GM12874 (cell line): Measurements from ENCODE around the gene FSIP1.

ENCODE experiments used
- TF ChIP-seq, protein P1 (sequence below): IDR thresholded peaks from 2 replicates; pipeline ENCODE4 v1.5.1; 2011; ENCODE audit warnings: low read depth, mild to moderate bottlenecking, control low read depth, low read length, moderate library complexity; ENCODE audit not compliant: insufficient read depth

Gene FSIP1

DNA sequence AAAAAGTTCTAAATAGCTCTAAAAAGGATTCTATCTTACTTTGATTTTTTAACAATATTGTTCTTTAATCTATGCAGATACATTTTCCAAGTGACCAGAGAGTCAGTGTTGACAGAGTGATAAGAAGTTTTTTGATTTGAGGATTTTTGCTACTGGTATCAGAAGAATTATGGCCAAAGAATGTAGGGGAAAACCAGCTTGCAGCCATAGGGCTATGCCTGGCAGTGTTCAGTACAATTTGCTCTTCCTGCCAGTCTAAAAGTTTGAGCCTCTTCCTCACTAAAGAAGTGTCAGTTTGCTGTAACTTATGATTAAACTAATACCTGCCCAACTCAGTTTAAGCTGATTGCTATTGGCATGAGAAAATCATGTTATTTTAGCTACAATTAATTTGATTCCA, 35.3 kb upstream of the FSIP1 start:
- TF ChIP-seq, protein P1, sequence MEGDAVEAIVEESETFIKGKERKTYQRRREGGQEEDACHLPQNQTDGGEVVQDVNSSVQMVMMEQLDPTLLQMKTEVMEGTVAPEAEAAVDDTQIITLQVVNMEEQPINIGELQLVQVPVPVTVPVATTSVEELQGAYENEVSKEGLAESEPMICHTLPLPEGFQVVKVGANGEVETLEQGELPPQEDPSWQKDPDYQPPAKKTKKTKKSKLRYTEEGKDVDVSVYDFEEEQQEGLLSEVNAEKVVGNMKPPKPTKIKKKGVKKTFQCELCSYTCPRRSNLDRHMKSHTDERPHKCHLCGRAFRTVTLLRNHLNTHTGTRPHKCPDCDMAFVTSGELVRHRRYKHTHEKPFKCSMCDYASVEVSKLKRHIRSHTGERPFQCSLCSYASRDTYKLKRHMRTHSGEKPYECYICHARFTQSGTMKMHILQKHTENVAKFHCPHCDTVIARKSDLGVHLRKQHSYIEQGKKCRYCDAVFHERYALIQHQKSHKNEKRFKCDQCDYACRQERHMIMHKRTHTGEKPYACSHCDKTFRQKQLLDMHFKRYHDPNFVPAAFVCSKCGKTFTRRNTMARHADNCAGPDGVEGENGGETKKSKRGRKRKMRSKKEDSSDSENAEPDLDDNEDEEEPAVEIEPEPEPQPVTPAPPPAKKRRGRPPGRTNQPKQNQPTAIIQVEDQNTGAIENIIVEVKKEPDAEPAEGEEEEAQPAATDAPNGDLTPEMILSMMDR = no peak

DNA sequence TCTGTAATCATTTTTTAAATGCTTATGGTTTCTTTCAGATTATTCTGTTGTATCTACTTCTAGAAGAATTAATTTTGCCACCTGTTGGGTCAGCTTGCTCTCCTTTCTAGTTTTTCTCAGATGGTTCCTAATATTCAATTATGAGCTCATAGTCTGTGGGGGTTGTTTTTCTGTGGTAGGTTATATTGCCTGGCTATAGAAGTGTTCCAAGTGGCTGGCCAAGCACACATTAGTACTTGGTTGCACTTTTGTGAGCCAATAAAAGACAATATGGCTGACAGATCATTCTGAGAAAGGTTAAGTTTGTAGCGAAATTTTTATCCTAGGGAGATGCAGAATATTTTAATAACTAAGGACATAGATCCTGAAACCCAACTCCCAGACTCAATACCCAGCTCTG, 31.8 kb upstream of the FSIP1 start:
- TF ChIP-seq, protein P1 = no peak

DNA sequence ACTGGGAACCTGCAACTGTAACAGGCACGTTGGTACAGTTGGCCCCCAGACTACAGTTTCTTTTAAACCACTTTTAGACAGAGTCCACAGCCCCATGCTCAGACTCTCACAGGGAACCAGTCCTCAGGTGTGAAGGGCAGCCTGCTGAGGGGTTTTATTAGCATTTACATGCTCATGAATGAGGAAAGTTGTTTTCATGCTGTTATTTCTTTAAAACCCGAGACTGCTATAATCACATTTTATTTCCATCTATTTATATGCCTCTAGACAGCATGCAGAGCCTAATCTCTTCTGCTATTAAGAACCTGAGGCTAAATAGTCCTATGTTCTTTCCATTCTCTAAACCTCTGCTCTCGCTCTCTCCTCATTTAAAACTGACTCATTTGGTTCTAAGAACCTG, 26.3 kb upstream of the FSIP1 start:
- TF ChIP-seq, protein P1 = no peak

DNA sequence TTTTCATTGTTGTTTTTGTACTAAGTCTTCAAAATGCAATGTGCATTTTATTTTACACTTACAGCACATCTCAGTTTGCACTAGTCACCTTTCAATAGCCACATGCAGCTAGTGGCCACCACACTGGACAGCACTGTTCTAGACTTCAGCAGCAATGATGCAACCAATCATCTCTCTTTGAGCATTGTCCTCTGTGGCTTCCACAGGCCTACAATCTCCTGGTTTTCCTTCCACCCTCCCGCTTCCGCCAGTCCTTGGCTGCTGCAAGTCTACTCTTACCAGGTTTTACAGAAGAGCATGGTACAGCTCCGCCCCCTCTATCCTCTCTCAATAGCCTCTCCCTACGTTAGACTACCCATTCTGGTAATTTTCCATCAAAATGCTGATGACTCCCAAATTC, 25.1 kb upstream of the FSIP1 start:
- TF ChIP-seq, protein P1 = no peak

DNA sequence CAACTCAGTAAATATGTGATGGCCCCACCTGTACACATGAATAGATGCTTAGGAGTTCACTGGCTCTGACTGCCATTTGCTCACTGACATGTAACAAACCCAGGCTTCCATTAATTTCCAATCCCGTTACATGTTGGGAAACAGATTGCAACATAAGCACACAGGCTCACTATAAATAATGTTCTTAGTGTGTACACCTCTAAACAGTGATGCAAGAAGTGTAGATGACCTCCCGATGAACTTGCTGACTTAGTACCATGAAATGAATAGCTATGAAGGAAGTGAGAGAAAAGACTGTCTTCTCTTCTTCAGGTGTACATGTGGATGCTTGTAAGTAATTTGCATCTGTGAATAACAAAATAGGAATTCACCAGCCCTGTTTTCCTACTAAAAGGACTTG, 21.4 kb upstream of the FSIP1 start:
- TF ChIP-seq, protein P1 = no peak

DNA sequence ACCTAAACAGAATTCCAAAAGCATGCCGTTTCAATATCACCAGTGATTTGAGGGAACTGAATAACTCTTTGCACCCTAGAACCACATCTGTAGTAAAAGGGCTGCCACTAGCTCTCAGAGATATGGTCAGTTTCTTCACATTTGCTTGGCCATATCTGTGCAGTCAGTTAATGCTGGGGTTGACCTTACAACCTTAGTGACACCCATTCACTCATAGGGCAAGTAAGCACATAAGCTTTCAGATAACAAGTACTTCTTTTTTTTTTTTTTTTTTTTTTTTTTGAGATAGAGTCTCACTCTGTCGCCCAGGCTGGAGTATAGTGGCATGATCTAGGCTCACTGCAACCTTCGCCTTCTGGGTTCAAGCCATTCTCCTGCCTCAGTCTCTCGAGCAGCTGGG, 20.4 kb upstream of the FSIP1 start:
- TF ChIP-seq, protein P1 = no peak

DNA sequence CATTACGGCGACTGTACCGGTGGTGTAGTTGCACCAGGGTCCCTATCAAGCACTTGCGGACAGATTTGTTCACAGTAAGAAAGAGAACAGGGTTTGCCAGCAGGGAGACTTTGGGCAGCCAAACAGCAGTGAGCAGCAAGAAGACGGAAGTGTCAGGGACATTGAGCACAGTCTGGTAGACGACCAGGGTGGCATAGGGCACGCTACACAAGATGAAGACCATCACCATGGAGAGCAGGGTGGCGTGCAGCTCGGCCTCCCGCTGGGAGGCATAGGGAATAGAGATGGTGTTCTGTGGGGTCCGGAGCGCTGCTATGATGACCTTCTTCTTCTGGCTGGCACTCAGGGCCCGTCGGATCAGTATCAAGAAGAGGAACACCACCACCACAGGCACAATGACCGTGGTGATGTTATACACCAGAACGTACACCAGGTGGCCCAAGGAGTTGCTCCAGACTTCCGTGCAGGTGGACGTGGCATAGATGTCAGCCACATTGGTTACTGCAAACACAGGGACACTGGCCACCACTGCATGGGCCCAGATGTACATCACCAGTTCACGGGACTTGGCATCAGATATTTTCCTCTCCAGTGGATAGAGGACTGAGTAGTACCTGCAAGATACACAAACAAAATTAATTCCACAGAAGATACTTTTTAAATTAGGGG, 19.1 kb upstream of the FSIP1 start:
- TF ChIP-seq, protein P1 = peak; percentile 59
